OCI-LY3 (cell line): ENCODE data around the gene JAKMIP2.

Experiments
- H2AFZ ChIP-seq: fragments of 200-600, 300-600 bp; shearing (Covaris generic); 2 replicates; pipeline ENCODE4 v1.6.0; 2014; ENCODE audit warnings: antibody characterized with exemption, low read depth, low read length
- H3K27ac ChIP-seq: fragments of 200-600, 300-600 bp; sonication (generic); 2 replicates; pipeline ENCODE4 v1.5.1; 2014; ENCODE audit warnings: mild to moderate bottlenecking, low read length, moderate library complexity, mixed read lengths
- H3K27me3 ChIP-seq: fragments of 200-600, 300-600 bp; sonication (generic); 2 replicates; pipeline ENCODE4 v1.6.1; 2014; ENCODE audit warnings: low read depth, low read length, mixed read lengths
- H3K36me3 ChIP-seq: fragments of 200-600, 300-600 bp; sonication (generic); replicated peaks from 2 replicates; pipeline ENCODE3; 2014; ENCODE audit warnings: low read depth, low read length, mixed read lengths
- H3K4me1 ChIP-seq: fragments of 300-600, 200-600 bp; sonication (generic); 2 replicates; pipeline ENCODE4 v1.6.1; 2014; ENCODE audit warnings: low read length, mixed read lengths
- H3K4me2 ChIP-seq: fragments of 200-600, 300-600 bp; sonication (generic); 2 replicates; pipeline ENCODE4 v1.6.1; 2014; ENCODE audit warnings: low read length, mixed read lengths
- H3K4me3 ChIP-seq: fragments of 300-600, 200-600 bp; sonication (generic); 2 replicates; pipeline ENCODE4 v1.5.1; 2014; ENCODE audit warnings: antibody characterized with exemption, mild to moderate bottlenecking, low read length, moderate library complexity
- H3K79me2 ChIP-seq: fragments of 300-600, 200-600 bp; shearing (Covaris generic); 2 replicates; pipeline ENCODE4 v1.6.1; 2014; ENCODE audit warnings: mild to moderate bottlenecking, low read length, mixed read lengths
- H3K9ac ChIP-seq: fragments of 300-600, 200-600 bp; shearing (Covaris generic); 2 replicates; pipeline ENCODE4 v1.6.0; 2014; ENCODE audit warnings: mild to moderate bottlenecking, low read length, moderate library complexity
- H3K9me3 ChIP-seq: fragments of 200-600, 300-600 bp; shearing (Covaris generic); 2 replicates; pipeline ENCODE4 v1.6.1; 2014; ENCODE audit warnings: low read length, mixed read lengths; ENCODE audit not compliant: insufficient read depth
- H4K20me1 ChIP-seq: fragments of 200-600, 300-600 bp; sonication (generic); 2 replicates; pipeline ENCODE4 v1.6.1; 2016; ENCODE audit warnings: low read length, mixed read lengths; ENCODE audit not compliant: insufficient read depth
- CTCF ChIP-seq: fragments of 200-600, 300-600 bp; sonication (generic); IDR thresholded peaks from 2 replicates; pipeline ENCODE4 v1.5.1; 2014; ENCODE audit warnings: antibody characterized with exemption, low read length, low read depth
- EZH2phosphoT487 ChIP-seq: fragments of 200-600 bp; shearing (Covaris generic); IDR thresholded peaks from 2 replicates; pipeline ENCODE4 v1.6.1; 2018; ENCODE audit warnings: antibody characterized with exemption, mixed run types, low read depth

JAKMIP2 gene

GRCh38 chr5:147712019-147712418 lies 70.5 kb downstream of the JAKMIP2 start:
- Histone ChIP-seq H3K4me3 (no peak overlapping the region), H3K9ac (no peak overlapping the region), H3K36me3 (no peaks in the 10 kb centered on the region), H3K4me2 (no peak overlapping the region), H2AFZ (no peak overlapping the region), H3K27ac (no peak overlapping the region), H3K4me1 (no peaks in the 10 kb centered on the region), H3K9me3 (no peaks in the 10 kb centered on the region), H3K79me2 (no peaks in the 10 kb centered on the region), H3K27me3 (no peaks in the 10 kb centered on the region; the same call in 1 of the 2 replicates), H4K20me1 (no peaks in the 10 kb centered on the region)
- TF ChIP-seq EZH2phosphoT487 (no peak), CTCF (no peak)

- Histone ChIP-seq H3K4me1 (no peaks in the 10 kb centered on the region), H3K36me3 (no peaks in the 10 kb centered on the region), H3K4me3 (no peak overlapping the region), H3K79me2 (no peaks in the 10 kb centered on the region), H3K9me3 (no peaks in the 10 kb centered on the region), H3K9ac (no peak overlapping the region), H3K4me2 (no peak overlapping the region), H4K20me1 (no peaks in the 10 kb centered on the region), H3K27me3 (no peaks in the 10 kb centered on the region; the same call in 1 of the 2 replicates), H2AFZ (no peak overlapping the region), H3K27ac (no peak overlapping the region)
- no peak for TF ChIP-seq EZH2phosphoT487
- TF ChIP-seq CTCF, result no peak
Measured at GRCh38 chr5:147711019-147711418, 71.5 kb downstream of the JAKMIP2 start.

- Histone ChIP-seq H2AFZ (no peak overlapping the region), H3K9ac (no peak overlapping the region), H4K20me1 (no peaks in the 10 kb centered on the region), H3K4me3 (no peak overlapping the region), H3K4me1 (peaks cover 5% of the 10 kb centered on the region), H3K36me3 (no peaks in the 10 kb centered on the region), H3K4me2 (no peak overlapping the region), H3K79me2 (no peaks in the 10 kb centered on the region), H3K27me3 (no peaks in the 10 kb centered on the region; the same call in 1 of the 2 replicates), H3K27ac (no peak overlapping the region), H3K9me3 (no peaks in the 10 kb centered on the region)
- no peak for TF ChIP-seq EZH2phosphoT487
- TF ChIP-seq CTCF, result no peak
Measured at GRCh38 chr5:147708708-147709107, 73.8 kb downstream of the JAKMIP2 start.

GRCh38 chr5:147704544-147704943 lies 78.0 kb downstream of the JAKMIP2 start:
- Histone ChIP-seq H4K20me1 (no peaks in the 10 kb centered on the region), H2AFZ (no peak overlapping the region), H3K27me3 (no peaks in the 10 kb centered on the region), H3K9ac (no peak overlapping the region), H3K27ac (no peak overlapping the region), H3K36me3 (no peaks in the 10 kb centered on the region), H3K9me3 (no peaks in the 10 kb centered on the region), H3K4me2 (no peak overlapping the region), H3K4me1 (peaks cover 5% of the 10 kb centered on the region), H3K79me2 (no peaks in the 10 kb centered on the region), H3K4me3 (no peak overlapping the region)
- TF ChIP-seq EZH2phosphoT487 (no peak), CTCF (no peak)
